Testis (tissue), 3 donors: Measurements from ENCODE around the gene F11. TPM values are rescaled to one million over a fixed set of nuclear protein-coding genes. Genes with fewer than 3 reads are reported as not detected.
"Not testable (repeated sequence)": the region's sequence is repeated elsewhere in the genome, so short reads cannot be mapped to it uniquely, and the experiment has no call there.

Experiments used
- DNase-seq: peaks from one replicate; pipeline ENCODE4 v3.0.0-alpha.2; 2019
- H3K27ac ChIP-seq, 2 donors: fragments of 200-600 bp; sonication (generic); one replicate each; pipeline ENCODE4 v1.5.1; 2019
- H3K27me3 ChIP-seq: fragments of 200-600 bp; sonication (generic); one replicate; pipeline ENCODE4 v1.5.1; 2019
- H3K36me3 ChIP-seq: fragments of 200-600 bp; sonication (generic); one replicate; pipeline ENCODE4 v1.5.1; 2017; ENCODE audit warnings: low read depth; ENCODE audit errors: missing control alignments
- H3K4me1 ChIP-seq: fragments of 200-600 bp; sonication (generic); one replicate; pipeline ENCODE4 v1.5.1; 2019
- H3K4me3 ChIP-seq, 2 donors: fragments of 200-600 bp; sonication (generic); one replicate each; pipeline ENCODE4 v1.5.1; 2017 to 2019
- H3K9me3 ChIP-seq: fragments of 200-600 bp; sonication (generic); one replicate; pipeline ENCODE4 v1.5.1; 2017
- POLR2A ChIP-seq: fragments of 450-650 bp; IDR thresholded peaks from one replicate; pipeline ENCODE4 v1.6.1; 2017; ENCODE audit warnings: antibody characterized with exemption, mild to moderate bottlenecking, moderate library complexity
- WGBS, 2 donors: methylation state at CpG; one replicate each; pipeline ENCODE4 v1.1.5; 2018; 5-methylcytosine and 5-hydroxymethylcytosine counted together
- intact Hi-C: fragments of 100-400 bp; cut with DNase I; formaldehyde crosslinking; loops from one replicate; pipeline ENCODE4 v1.15.1; 2023; ENCODE audit warnings: low total_unique reads
- polyA plus RNA-seq: library from polyadenylated mRNA; stranded (reverse); fragments of 350-450 nt; fragmentation: Illumina TruSeq; extraction: RNeasy Lipid Tissue Mini Kit (QIAGEN cat#74804); gene quantifications from one replicate; pipeline ENCODE4 v1.2.3, GENCODE V29; 2014; ENCODE audit warnings: low read depth, low replicate concordance; ENCODE audit not compliant: insufficient read depth
- total RNA-seq, 2 donors: library from RNA; depleted of rRNA; stranded (reverse); fragments of >200 nt; gene quantifications; one replicate each; pipeline ENCODE4 v1.2.3, GENCODE V29; 2016
- TF ChIP-seq, protein P1 (sequence below), 3 experiments: fragments of 450-650 bp in 2 of 3; fragments of 200-600 bp in 1 of 3; sonication (generic) in 1 of 3; IDR thresholded peaks; one replicate each; pipeline ENCODE4 v1.5.1; 2016 to 2019; ENCODE audit warnings: antibody characterized with exemption in 3 of 3, mild to moderate bottlenecking in 2 of 3, moderate library complexity in 1 of 3

Gene F11
- total and polyA plus RNA-seq, 3 donors from 2014 or later: 0.19 TPM; not detected in 2

DNA sequence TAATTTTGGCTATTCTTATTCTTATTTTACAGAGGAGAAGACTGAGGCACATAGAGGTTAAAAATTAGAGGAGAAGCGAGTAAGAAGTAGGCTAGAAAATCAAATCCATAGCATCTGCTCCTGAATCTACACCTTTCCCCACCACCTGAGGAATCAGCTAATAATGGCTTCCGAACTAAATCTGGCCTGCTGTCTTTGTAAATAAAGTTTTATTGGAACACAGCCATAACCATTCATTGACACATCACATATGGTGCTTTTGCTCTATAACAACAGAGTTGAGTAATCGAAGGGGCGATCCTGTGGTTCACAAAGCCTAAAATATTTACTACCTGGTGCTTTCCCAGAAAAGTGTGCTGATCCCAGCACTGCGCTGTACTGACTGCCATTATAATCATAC, 38.2 kb downstream of the F11 start:
- no peaks in the 10 kb centered on the region for H3K27me3 ChIP-seq
- intact Hi-C loops: no loop called here
- H3K27ac ChIP-seq: no peak overlapping the region
- no peaks in the 10 kb centered on the region for H3K9me3 ChIP-seq
- DNase-seq: no peak
- WGBS, 2 donors: 82 to 86% methylated on average over 5 of the region's 5 CpGs
- no peaks in the 10 kb centered on the region for H3K36me3 ChIP-seq
- TF ChIP-seq, protein P1, sequence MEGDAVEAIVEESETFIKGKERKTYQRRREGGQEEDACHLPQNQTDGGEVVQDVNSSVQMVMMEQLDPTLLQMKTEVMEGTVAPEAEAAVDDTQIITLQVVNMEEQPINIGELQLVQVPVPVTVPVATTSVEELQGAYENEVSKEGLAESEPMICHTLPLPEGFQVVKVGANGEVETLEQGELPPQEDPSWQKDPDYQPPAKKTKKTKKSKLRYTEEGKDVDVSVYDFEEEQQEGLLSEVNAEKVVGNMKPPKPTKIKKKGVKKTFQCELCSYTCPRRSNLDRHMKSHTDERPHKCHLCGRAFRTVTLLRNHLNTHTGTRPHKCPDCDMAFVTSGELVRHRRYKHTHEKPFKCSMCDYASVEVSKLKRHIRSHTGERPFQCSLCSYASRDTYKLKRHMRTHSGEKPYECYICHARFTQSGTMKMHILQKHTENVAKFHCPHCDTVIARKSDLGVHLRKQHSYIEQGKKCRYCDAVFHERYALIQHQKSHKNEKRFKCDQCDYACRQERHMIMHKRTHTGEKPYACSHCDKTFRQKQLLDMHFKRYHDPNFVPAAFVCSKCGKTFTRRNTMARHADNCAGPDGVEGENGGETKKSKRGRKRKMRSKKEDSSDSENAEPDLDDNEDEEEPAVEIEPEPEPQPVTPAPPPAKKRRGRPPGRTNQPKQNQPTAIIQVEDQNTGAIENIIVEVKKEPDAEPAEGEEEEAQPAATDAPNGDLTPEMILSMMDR (IDR thresholded peaks at IDR 0.05): no peak
- no peak for TF ChIP-seq POLR2A
- H3K4me1 ChIP-seq: no peaks in the 10 kb centered on the region
- H3K4me3 ChIP-seq: no peak overlapping the region

DNA sequence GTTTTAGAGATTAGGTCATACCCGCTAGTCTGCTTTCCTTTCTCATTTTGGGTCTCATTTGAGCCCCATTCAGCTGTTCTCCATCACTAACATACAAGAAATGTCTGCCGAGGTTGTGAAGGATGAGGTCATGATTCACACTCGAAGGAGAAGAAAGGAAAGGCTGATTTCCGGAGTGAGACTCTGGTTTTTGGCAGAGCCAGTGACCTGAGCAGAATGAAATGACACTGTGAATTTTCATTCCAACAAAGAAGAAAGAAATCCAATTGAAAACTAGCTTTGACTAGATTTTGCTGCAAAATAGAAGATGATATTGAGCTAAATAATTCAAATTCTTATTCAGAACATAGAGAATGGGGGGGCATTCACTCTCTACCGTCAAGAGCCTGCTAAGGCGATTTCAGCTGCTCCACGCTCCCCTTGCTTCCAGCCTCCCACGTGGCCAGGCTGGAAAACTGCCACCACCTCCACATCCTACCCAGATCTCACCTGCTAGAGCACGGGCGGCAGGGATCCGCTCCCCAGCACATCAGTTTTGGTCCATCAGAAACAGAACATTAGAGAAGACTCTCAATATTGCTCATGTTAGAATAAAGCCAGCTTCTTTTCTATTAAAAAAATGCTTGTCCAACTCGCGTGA, 39.0 kb downstream of the F11 start:
- intact Hi-C loops: no loop called here
- Histone ChIP-seq H3K27ac (no peak overlapping the region), H3K36me3 (no peaks in the 10 kb centered on the region), H3K4me3 (no peak overlapping the region), H3K9me3 (no peaks in the 10 kb centered on the region), H3K4me1 (no peaks in the 10 kb centered on the region), H3K27me3 (no peaks in the 10 kb centered on the region)
- TF ChIP-seq, protein P1 (IDR thresholded peaks at IDR 0.05): no peak
- no peak for DNase-seq
- 46 to 48% methylated on average over 13 of the region's 13 CpGs for WGBS, 2 donors

DNA sequence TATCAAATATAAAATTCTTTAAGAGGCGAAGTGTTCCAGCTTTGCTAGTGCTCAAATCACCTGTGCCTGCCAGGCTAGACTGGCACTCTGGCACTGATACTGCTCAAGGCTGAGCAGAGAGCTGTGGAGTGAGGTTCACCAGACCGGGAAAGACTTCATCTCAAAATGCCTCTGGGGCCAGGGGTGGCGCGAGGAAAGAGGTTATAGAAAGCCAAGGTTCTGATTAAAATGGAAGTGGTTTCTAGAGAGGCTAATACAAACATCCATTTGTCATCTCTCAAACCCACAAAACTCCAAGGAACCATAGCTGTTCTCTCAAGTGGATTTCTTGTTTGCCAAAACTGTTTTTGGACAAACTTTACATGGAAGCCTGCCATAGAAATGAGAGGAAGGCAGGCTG, 41.5 kb downstream of the F11 start:
- DNase-seq: no peak

DNA sequence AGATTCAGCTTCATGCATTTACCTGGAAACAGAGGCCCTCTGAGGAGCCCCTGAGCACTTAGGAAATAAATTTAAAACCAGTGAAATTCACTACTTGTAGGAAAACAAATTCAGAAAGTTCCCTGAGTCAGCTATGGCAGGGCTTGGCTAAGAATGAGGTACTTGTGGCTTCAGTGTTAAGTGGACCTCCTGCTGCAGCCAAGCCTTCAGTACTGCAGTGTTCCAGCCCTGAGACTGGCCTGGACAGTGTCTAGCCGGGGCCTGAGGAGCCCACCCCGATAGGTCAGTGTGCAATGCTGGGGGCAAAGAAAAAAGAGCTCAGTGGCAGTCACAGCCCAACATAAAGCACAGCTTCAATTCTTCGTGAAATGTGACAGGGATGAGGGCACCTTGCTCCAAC, 41.9 kb downstream of the F11 start:
- intact Hi-C loops: no loop called here
- no peaks in the 10 kb centered on the region for H3K36me3 ChIP-seq
- H3K4me3 ChIP-seq: no peak overlapping the region
- H3K27me3 ChIP-seq: no peaks in the 10 kb centered on the region
- TF ChIP-seq POLR2A: no peak
- TF ChIP-seq, protein P1 (IDR thresholded peaks at IDR 0.05): no peak
- no peaks in the 10 kb centered on the region for H3K4me1 ChIP-seq
- H3K9me3 ChIP-seq: no peaks in the 10 kb centered on the region
- no peak for DNase-seq
- no peak overlapping the region for H3K27ac ChIP-seq
- 69 to 73% methylated on average over 3 of the region's 3 CpGs for WGBS, 2 donors

More for the DNA sequence above, 41.5 kb downstream of the F11 start:
- no peaks in the 10 kb centered on the region for H3K9me3 ChIP-seq
- H3K36me3 ChIP-seq: no peaks in the 10 kb centered on the region
- no peaks in the 10 kb centered on the region for H3K4me1 ChIP-seq
- no peak for TF ChIP-seq POLR2A
- TF ChIP-seq, protein P1 (IDR thresholded peaks at IDR 0.05): no peak
- no peaks in the 10 kb centered on the region for H3K27me3 ChIP-seq
- intact Hi-C loops: no loop called here
- H3K4me3 ChIP-seq: no peak overlapping the region
- 64 to 74% methylated on average over 4 of the region's 4 CpGs for WGBS, 2 donors
- H3K27ac ChIP-seq: no peak overlapping the region

DNA sequence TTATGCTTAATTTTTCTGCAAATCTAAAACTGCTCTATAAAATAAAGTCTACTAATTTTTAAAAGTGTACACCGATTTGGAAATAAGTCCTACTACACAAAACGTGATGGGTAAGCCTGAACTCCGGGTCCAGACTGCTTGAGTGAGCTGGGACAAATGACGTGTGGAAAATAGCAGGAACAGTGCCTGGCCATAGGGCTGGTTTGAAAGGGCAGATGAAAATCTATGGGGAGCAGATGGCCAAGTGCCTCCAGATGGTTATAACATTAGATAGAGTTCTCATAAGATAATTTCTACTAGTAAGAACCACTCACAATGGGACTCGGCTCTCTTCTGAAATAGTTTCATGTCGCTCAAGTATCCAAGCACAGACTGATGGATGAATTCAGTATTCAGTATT, 52.5 kb downstream of the F11 start:
- Histone ChIP-seq H3K4me3 (no peak overlapping the region), H3K27ac (no peak overlapping the region), H3K27me3 (no peaks in the 10 kb centered on the region), H3K4me1 (no peaks in the 10 kb centered on the region), H3K36me3 (no peaks in the 10 kb centered on the region), H3K9me3 (no peaks in the 10 kb centered on the region)
- 80 to 84% methylated on average over 6 of the region's 6 CpGs for WGBS, 2 donors
- intact Hi-C loops: no loop called here
- TF ChIP-seq, protein P1 (IDR thresholded peaks at IDR 0.05): no peak
- TF ChIP-seq POLR2A: no peak
- no peak for DNase-seq

DNA sequence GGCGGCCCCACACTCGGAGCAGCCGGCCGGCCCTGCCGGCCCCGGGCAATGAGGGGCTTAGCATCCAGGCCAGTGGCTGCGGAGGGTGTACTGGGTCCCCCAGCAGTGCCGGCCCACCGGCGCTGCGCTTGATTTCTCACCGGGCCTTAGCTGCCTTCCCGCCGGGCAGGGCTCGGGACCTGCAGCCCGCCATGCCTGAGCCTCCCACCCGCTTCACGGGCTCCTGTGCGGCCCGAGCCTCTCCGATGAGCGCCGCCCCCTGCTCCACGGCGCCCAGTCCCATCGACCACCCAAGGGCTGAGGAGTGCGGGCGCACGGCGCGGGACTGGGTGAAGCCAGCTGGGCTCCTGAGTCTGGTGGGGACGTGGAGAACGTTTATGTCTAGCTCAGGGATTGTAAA, 58.7 kb downstream of the F11 start:
- intact Hi-C loops, H3K9me3 ChIP-seq, H3K27me3 ChIP-seq: not testable (repeated sequence)

More for the DNA sequence above, 58.7 kb downstream of the F11 start:
- DNase-seq, H3K36me3 ChIP-seq, H3K4me1 ChIP-seq, H3K27ac ChIP-seq: not testable (repeated sequence)
- peak overlapping the region; percentile 40 to 44 for H3K4me3 ChIP-seq
- WGBS, 2 donors: 65 to 82% methylated on average over 28 to 29 of the region's 33 CpGs
